Myocyte (in vitro differentiated cells): Measurements from ENCODE around the gene ZG16. TPM values are rescaled to one million over a fixed set of nuclear protein-coding genes. Genes with fewer than 3 reads are reported as not detected.
A peak's percentile ranks its signal among the peaks of the same experiment; 100 is the strongest.

Experiments used
- DNase-seq: peaks from one replicate; pipeline ENCODE4 v3.0.0-alpha.2; 2012; ENCODE audit warnings: low read depth
- total RNA-seq: library from RNA; depleted of rRNA; stranded (reverse); fragments of >200 nt; gene quantifications from 2 replicates; pipeline ENCODE4 v1.2.3, GENCODE V29; 2014

Gene ZG16
- total RNA-seq, 1 donor from 2014 or later, result not detected

- DNase-seq, result peak; percentile 82
These were observed 42.2 kb downstream of the ZG16 start, which contains the start of gene MVP for GRCh38 chr16:29820271-29820701. TSS of gene MVP (plus strand) at chr16:29820462. CDS start at chr16:29830550, 10,088 bp downstream.

- DNase-seq, result peak; percentile 82
These were observed 42.9 kb downstream of the ZG16 start for GRCh38 chr16:29820730-29821642.

DNA sequence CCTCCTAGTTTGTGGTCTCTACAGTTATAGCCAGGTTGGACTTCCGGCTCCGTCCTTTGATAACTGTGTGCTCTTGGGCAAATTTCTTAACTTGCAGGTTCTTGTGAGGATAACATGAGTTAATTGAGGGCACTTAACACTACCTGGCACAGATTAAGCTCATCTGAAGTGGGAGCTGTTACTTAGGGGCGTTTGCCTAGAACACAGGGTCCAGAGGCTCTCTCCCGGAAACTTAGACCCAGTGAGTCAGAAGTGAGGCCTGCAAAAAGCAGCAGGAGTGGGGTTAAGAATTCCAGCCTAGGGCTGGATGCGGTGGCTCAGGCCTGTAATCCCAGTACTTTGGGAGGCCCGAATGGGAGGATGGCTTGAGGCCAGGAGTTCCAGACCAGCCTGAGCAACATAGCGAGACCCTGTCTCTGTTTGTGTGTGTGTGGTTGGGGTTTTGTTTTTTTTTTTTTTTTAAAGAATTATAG is 43.6 kb downstream of the ZG16 start:
- peak; percentile 85 for DNase-seq

DNA sequence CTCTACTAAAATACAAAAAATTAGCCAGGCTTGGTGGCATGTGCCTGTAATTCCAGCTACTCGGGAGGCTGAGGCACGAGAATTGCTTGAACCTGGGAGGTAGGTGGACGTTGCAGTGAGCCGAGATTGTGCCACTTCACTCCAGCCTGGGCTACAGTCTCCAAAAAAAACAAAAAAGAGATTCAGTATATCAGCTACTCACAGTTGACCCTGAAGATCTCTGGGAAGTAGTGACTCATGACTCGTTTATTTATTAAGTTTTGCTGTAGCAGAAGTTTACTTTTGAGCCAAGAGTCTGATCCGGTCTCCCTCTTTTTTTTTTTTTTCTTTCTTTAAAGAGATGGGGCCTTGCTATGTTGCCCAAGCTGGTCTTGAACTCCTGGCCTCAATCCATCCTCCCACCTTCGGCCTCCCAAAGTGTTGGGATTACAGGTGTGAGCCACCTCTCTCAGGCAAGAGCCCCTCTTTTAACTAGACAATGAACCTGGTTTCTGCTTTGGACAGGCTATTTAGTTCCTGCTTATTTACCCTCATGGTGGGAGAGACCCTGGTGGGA is 46.6 kb downstream of the ZG16 start:
- peak; percentile 75 for DNase-seq

DNA sequence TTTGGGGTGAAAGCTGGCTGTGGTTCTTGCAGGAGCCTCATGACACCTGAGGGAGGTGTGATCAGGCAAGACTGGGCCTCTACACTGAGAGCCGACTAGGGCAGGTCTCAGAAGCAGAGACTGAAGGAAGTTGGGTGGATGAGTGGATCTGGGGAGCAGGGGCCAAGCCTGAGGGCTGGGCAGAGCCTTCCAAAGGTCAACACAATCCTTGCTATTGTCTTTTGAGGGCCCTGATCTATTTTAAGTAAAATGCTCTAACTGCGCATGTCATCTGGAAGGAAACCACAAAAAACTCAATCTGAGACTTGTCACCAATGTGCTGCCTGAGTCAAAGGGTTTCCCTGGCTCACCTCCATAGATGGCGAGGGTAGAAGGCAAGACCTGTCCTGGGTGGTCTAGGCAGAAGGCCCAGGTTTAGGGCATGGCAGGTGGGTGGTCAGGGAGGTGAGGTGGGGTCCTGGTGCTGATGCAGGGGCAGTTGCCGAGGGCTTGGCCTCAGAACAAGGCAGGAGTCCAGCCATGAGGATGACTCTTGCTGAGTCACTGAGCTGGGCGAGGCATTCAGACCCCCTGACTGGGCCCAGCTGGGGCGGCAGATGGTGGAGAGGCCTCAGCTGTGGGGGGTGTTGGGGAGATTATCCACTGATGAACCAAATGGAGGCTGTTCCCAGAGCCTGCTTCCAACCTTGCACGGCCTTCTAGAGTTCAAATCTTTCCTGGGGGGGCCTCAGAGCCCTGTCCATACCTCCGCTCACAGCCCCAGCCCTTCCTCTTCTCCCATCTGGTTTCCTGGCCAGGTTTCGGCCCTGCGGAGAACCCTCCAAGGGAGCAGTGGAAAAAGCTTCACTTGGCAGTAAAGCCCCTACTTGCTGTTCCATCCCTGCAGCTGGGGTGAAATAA is 47.3 kb downstream of the ZG16 start:
- DNase-seq, result peak; percentile 95

DNA sequence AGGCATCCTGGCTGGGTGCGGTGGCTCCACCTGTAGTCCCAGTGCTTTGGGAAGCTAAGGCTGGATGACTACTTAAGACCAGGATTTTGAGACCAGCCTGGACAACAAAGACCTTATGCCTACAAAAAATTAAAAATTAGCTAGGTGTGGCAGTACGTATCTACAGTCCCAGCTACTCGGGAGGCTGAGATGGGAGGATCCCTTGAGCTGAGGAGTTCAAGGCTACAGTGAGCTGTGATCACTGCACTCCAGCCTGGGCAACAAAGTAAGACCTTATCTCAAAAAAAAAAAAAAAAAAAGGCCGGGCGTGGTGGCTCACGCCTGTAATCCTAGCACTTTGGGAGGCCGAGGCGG is 48.3 kb downstream of the ZG16 start:
- no peak for DNase-seq

DNA sequence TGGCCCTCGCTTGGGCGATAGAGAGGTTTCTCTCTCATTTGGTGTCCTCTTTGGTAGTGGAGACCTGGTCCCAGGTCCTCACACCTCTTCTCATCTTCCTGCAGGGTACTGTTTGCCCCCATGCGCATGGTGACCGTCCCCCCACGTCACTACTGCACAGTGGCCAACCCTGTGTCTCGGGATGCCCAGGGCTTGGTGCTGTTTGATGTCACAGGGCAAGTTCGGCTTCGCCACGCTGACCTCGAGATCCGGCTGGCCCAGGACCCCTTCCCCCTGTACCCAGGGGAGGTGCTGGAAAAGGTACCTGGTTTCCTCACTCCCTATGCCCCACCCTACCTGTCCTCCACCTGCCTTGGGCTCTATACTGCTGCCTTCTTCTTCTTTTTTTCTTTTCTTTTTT is 52.7 kb downstream of the ZG16 start:
- DNase-seq, result no peak

DNA sequence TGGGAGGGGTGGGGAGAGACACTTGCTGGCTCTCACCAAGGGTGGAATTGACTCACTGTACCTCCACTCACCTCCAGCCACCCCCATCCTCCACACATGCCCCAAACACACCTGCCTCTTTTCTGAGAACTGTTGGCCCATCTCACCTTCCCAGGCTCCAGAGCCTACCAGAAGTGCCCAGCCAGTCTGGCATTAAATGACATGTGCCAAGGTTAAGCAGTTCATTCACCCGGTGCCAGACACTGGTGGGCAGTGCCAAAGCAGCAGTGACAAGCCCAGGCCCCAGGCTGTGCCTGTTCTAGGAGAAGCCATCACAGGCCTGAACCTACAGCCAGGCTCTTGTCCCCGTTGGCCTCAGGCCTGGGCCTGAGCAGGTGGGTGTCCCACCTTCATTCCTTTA is 53.4 kb downstream of the ZG16 start:
- DNase-seq, result no peak

Other genes starting within 250 kb of the ZG16 start
- gene SPN, start 115.0 kb upstream of the ZG16 start, total RNA-seq, result not detected in 2 replicates
- 20.7 and 31.0 TPM in 2 replicates for gene QPRT, start 99.1 kb upstream of the ZG16 start, total RNA-seq
- gene C16orf54, start 32.3 kb upstream of the ZG16 start, total RNA-seq, result not detected in 2 replicates
- 10.2 and 10.9 TPM in 2 replicates for gene KIF22, start 12.5 kb downstream of the ZG16 start, total RNA-seq
- gene MAZ, start 28.3 kb downstream of the ZG16 start, total RNA-seq, result 136 and 218 TPM in 2 replicates
- 0.83 and 3.1 TPM in 2 replicates for gene PRRT2, start 33.9 kb downstream of the ZG16 start, total RNA-seq
- gene PAGR1, start 37.9 kb downstream of the ZG16 start, total RNA-seq, result 38.4 and 49.0 TPM in 2 replicates
- 361 and 417 TPM in 2 replicates for gene MVP, start 42.2 kb downstream of the ZG16 start, total RNA-seq
- 47.2 and 53.9 TPM in 2 replicates for gene CDIPT, start 85.0 kb downstream of the ZG16 start, total RNA-seq
- gene SEZ6L2, start 121.3 kb downstream of the ZG16 start, total RNA-seq, result 6.4 and 11.8 TPM in 2 replicates
- gene ASPHD1, start 122.2 kb downstream of the ZG16 start, total RNA-seq, result 3.9 and 4.0 TPM in 2 replicates
- 6.8 and 9.3 TPM in 2 replicates for gene KCTD13, start 148.0 kb downstream of the ZG16 start, total RNA-seq
- gene TMEM219, start 183.8 kb downstream of the ZG16 start, total RNA-seq, result 89.8 and 92.2 TPM in 2 replicates
- 49.9 and 75.7 TPM in 2 replicates for gene TAOK2, start 195.6 kb downstream of the ZG16 start, total RNA-seq
- 11.9 and 12.7 TPM in 2 replicates for gene HIRIP3, start 217.4 kb downstream of the ZG16 start, total RNA-seq
- 43.8 and 97.6 TPM in 2 replicates for gene INO80E, start 218.0 kb downstream of the ZG16 start, total RNA-seq
- gene DOC2A, start 232.8 kb downstream of the ZG16 start, total RNA-seq, result not detected in 2 replicates
- gene C16orf92, start 244.9 kb downstream of the ZG16 start, total RNA-seq, result not detected in 2 replicates